ENCODE results near the gene ANKRD30A. TPM values are rescaled to one million over a fixed set of nuclear protein-coding genes. Genes with fewer than 3 reads are reported as not detected.

Gene ANKRD30A
- polyA plus RNA-seq, 1 of the 3 experiments (the other 2 are of a cell fraction): not detected

GRCh38 chr10:37381271-37381670 is 255.9 kb downstream of the ANKRD30A start:
- Histone ChIP-seq H3F3A (replicated peaks; ENCODE audit: insufficient read depth) (no peaks in the 10 kb centered on the region), H3K9me3 (no peaks in the 10 kb centered on the region), H4K20me1 (ENCODE audit: insufficient read depth) (no peaks in the 10 kb centered on the region), H2AFZ (ENCODE audit: low read depth) (no peak overlapping the region), H3K79me2 (ENCODE audit: insufficient read depth) (no peaks in the 10 kb centered on the region), H3K27ac (ENCODE audit: low read depth in 2 of 2, low read length in 1 of 2) (no peak overlapping the region), H3K4me1 (ENCODE audit: control insufficient read depth in 1 of 2, insufficient read depth in 2 of 2, low read depth in 1 of 2, low read length in 1 of 2) (no peaks in the 10 kb centered on the region), H3K4me3 (ENCODE audit: low read depth in 2 of 2, low read length in 1 of 2) (no peak overlapping the region), H3K9ac (no peak overlapping the region), H3K9me2 (no peaks in the 10 kb centered on the region), H3K4me2 (no peak overlapping the region), H3K36me3 (replicated peaks in 1 of 2; ENCODE audit: control insufficient read depth in 1 of 2, insufficient read depth in 2 of 2, low read length in 1 of 2) (no peaks in the 10 kb centered on the region), H3K27me3 (ENCODE audit: insufficient read depth) (no peaks in the 10 kb centered on the region)
- ChIA-PET POLR2A (no interaction called here), CTCF (no interaction called here)
- DNase-seq: no peak
- 18% methylated on average over 3 of the region's 3 CpGs for WGBS (ENCODE audit: low lambda C conversion rate)
- TF ChIP-seq NRF1 (IDR thresholded peaks at IDR 0.05; ENCODE audit: low read depth, low read length) (no peak), GATA2 (CRISPR knock-in tag; IDR thresholded peaks at IDR 0.05) (no peak), FOSL2 (IDR thresholded peaks at IDR 0.05; ENCODE audit: borderline replicate concordance, low read depth) (no peak), FOXJ3 (CRISPR knock-in tag; IDR thresholded peaks at IDR 0.05) (no peak), PBX3 (IDR thresholded peaks at IDR 0.05) (no peak)
- TF ChIP-seq, protein P1, sequence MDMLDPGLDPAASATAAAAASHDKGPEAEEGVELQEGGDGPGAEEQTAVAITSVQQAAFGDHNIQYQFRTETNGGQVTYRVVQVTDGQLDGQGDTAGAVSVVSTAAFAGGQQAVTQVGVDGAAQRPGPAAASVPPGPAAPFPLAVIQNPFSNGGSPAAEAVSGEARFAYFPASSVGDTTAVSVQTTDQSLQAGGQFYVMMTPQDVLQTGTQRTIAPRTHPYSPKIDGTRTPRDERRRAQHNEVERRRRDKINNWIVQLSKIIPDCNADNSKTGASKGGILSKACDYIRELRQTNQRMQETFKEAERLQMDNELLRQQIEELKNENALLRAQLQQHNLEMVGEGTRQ (IDR thresholded peaks at IDR 0.05; ENCODE audit: borderline replicate concordance, low read depth, low read length): no peak

DNA sequence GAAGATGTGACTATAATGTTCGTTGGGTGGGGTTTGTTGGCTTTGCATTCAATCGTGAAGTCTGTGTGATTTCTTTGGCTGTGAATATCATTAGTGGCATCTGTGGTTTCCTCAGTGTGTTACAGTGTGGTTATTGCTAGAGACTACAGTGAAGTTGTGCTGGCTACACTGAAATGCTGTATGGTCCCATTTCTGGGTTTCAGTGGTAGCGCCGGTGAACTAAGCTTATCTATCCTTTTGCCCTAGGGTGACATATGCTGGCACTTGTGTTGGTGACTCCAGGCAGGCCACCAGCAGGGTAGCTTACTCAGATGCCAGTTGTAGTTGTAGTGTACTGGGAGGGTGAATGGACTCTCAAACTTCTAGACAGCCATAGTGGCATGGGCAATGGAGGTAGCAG is 259.5 kb downstream of the ANKRD30A start:
- H3F3A ChIP-seq (replicated peaks; ENCODE audit: insufficient read depth): no peaks in the 10 kb centered on the region
- H3K36me3 ChIP-seq (replicated peaks in 1 of 2; ENCODE audit: control insufficient read depth in 1 of 2, insufficient read depth in 2 of 2, low read length in 1 of 2): no peaks in the 10 kb centered on the region
- H3K4me2 ChIP-seq: no peak overlapping the region
- POLR2A ChIA-PET: no interaction called here
- no peak overlapping the region for H3K4me3 ChIP-seq (ENCODE audit: low read depth in 2 of 2, low read length in 1 of 2)
- CTCF ChIA-PET: no interaction called here
- no peak overlapping the region for H3K9ac ChIP-seq
- no peaks in the 10 kb centered on the region for H3K79me2 ChIP-seq (ENCODE audit: insufficient read depth)
- WGBS (ENCODE audit: low lambda C conversion rate): 10% methylated on average over 4 of the region's 4 CpGs
- H3K27ac ChIP-seq (ENCODE audit: low read depth in 2 of 2, low read length in 1 of 2): no peak overlapping the region
- H3K9me3 ChIP-seq: no peaks in the 10 kb centered on the region
- H3K27me3 ChIP-seq (ENCODE audit: insufficient read depth): no peaks in the 10 kb centered on the region
- no peak overlapping the region for H2AFZ ChIP-seq (ENCODE audit: low read depth)
- no peaks in the 10 kb centered on the region for H4K20me1 ChIP-seq (ENCODE audit: insufficient read depth)
- no peaks in the 10 kb centered on the region for H3K4me1 ChIP-seq (ENCODE audit: control insufficient read depth in 1 of 2, insufficient read depth in 2 of 2, low read depth in 1 of 2, low read length in 1 of 2)
- DNase-seq: no peak
- H3K9me2 ChIP-seq: no peaks in the 10 kb centered on the region
- TF ChIP-seq, protein P1 (IDR thresholded peaks at IDR 0.05; ENCODE audit: borderline replicate concordance, low read depth, low read length): no peak
- TF ChIP-seq FOXM1 (IDR thresholded peaks at IDR 0.05; ENCODE audit: low read depth): no peak
- TF ChIP-seq MAX (IDR thresholded peaks at IDR 0.05; ENCODE audit: low read depth): no peak
- TF ChIP-seq CHD2 (IDR thresholded peaks at IDR 0.05; ENCODE audit: low read length, partially characterized antibody): no peak
- TF ChIP-seq, protein P2, sequence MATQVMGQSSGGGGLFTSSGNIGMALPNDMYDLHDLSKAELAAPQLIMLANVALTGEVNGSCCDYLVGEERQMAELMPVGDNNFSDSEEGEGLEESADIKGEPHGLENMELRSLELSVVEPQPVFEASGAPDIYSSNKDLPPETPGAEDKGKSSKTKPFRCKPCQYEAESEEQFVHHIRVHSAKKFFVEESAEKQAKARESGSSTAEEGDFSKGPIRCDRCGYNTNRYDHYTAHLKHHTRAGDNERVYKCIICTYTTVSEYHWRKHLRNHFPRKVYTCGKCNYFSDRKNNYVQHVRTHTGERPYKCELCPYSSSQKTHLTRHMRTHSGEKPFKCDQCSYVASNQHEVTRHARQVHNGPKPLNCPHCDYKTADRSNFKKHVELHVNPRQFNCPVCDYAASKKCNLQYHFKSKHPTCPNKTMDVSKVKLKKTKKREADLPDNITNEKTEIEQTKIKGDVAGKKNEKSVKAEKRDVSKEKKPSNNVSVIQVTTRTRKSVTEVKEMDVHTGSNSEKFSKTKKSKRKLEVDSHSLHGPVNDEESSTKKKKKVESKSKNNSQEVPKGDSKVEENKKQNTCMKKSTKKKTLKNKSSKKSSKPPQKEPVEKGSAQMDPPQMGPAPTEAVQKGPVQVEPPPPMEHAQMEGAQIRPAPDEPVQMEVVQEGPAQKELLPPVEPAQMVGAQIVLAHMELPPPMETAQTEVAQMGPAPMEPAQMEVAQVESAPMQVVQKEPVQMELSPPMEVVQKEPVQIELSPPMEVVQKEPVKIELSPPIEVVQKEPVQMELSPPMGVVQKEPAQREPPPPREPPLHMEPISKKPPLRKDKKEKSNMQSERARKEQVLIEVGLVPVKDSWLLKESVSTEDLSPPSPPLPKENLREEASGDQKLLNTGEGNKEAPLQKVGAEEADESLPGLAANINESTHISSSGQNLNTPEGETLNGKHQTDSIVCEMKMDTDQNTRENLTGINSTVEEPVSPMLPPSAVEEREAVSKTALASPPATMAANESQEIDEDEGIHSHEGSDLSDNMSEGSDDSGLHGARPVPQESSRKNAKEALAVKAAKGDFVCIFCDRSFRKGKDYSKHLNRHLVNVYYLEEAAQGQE (IDR thresholded peaks at IDR 0.05; ENCODE audit: low read depth, low read length): no peak
- TF ChIP-seq EP300 (IDR thresholded peaks at IDR 0.05; ENCODE audit: borderline replicate concordance in 1 of 2, low read depth in 1 of 2, low read length in 1 of 2): no peak
- TF ChIP-seq TCF12 (IDR thresholded peaks at IDR 0.05): no peak
- TF ChIP-seq YY1 (IDR thresholded peaks at IDR 0.05; ENCODE audit: low read depth): no peak
- TF ChIP-seq, protein P3, sequence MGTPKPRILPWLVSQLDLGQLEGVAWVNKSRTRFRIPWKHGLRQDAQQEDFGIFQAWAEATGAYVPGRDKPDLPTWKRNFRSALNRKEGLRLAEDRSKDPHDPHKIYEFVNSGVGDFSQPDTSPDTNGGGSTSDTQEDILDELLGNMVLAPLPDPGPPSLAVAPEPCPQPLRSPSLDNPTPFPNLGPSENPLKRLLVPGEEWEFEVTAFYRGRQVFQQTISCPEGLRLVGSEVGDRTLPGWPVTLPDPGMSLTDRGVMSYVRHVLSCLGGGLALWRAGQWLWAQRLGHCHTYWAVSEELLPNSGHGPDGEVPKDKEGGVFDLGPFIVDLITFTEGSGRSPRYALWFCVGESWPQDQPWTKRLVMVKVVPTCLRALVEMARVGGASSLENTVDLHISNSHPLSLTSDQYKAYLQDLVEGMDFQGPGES (IDR thresholded peaks at IDR 0.05; ENCODE audit: low read depth, low read length): no peak
- no peak for TF ChIP-seq POLR2AphosphoS5 (IDR thresholded peaks at IDR 0.05; ENCODE audit: low read depth, low read length)
- no peak for TF ChIP-seq RFX5 (IDR thresholded peaks at IDR 0.05; ENCODE audit: low read length)
- no peak for TF ChIP-seq CTCF (IDR thresholded peaks at IDR 0.05)
